Ishikawa (cell line): ENCODE measurements around the gene CYB5RL.

ENCODE experiments used
- CEBPB ChIP-seq: IDR thresholded peaks from 2 replicates; pipeline ENCODE4 v1.6.1; 2012
- CREB1 ChIP-seq: IDR thresholded peaks from 2 replicates; pipeline ENCODE4 v1.6.1; 2012; ENCODE audit warnings: low read depth
- EGR1 ChIP-seq: IDR thresholded peaks from 2 replicates; pipeline ENCODE4 v1.6.1; 2012
- EP300 ChIP-seq: IDR thresholded peaks from 2 replicates; pipeline ENCODE4 v1.6.1; 2012; ENCODE audit warnings: borderline replicate concordance
- MAX ChIP-seq: IDR thresholded peaks from 2 replicates; pipeline ENCODE4 v1.6.1; 2012
- NFIC ChIP-seq: IDR thresholded peaks from 2 replicates; pipeline ENCODE4 v1.6.1; 2012
- RAD21 ChIP-seq: IDR thresholded peaks from 2 replicates; pipeline ENCODE4 v1.6.1; 2012; ENCODE audit warnings: low read depth
- TCF12 ChIP-seq: IDR thresholded peaks from 2 replicates; pipeline ENCODE4 v1.6.1; 2012; ENCODE audit warnings: low read depth
- TEAD4 ChIP-seq: IDR thresholded peaks from 2 replicates; pipeline ENCODE4 v1.6.1; 2012
- USF1 ChIP-seq: IDR thresholded peaks from 2 replicates; pipeline ENCODE4 v1.6.1; 2012
- ZBTB7A ChIP-seq: IDR thresholded peaks from 2 replicates; pipeline ENCODE4 v1.6.1; 2012; ENCODE audit warnings: low read depth

DNA sequence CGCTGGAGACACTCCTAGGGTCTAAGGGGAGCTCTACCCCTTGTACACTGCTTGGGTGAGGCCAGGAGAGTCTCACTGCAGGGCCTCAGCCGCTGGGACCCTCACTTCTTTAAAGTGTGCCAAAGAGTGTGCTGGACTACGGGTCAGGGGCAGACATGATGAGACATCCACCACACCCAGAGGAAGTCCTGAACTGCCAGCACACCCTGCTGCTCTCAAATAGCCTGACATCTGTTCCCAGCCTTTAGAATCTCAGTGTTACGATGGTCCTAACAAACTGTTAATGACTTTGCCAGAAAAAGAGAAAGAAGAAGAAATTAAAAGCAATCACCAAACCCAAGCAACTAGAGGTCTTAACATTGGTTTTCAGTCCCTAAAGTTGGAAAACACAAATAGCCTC lies 49.1 kb upstream of the CYB5RL start:
- TF ChIP-seq CREB1 (no peak), CEBPB (no peak), MAX (no peak), EP300 (no peak), USF1 (no peak), TCF12 (no peak), RAD21 (no peak), TEAD4 (no peak), ZBTB7A (no peak), NFIC (no peak), EGR1 (no peak)
